Measurements from ENCODE around the gene SRSF2. TPM values are rescaled to one million over a fixed set of nuclear protein-coding genes. Genes with fewer than 3 reads are reported as not detected.

The SRSF2 gene
- total RNA-seq, 1 experiment from 2014 or later = 387 TPM

DNA sequence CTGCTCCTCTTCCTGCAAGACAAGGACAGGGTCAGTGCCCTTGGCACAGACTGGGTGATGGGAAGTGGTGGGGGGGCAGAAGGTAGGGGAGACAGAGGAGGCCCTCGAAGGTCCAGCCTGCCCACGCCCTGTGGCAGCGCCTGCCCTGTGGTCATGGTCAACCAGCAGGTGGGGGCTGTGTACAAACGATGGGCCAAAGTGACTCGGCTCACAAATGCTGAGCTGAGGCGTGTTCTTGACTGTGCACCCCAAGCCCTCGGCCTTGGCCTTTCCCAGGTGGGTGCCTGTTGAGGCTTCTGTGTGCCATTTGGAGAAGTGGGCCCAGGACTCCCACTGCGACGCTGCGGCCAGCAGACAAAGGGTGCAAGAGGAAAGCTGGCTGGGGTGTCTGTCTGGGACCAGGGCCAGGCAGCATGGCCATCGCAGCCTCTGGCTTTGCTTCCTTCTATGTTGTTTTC is 48.9 kb downstream of the SRSF2 start:
- in situ Hi-C loops (cut with HindIII; ENCODE audit: low sequenced_read_pairs) = loop anchor here (25.0 kb wide), 1 partner anchor 226 kb away; the partner anchor contains the start of genes AANAT and UBE2O
- DNase-seq (ENCODE audit: low spot score) = no peak

DNA sequence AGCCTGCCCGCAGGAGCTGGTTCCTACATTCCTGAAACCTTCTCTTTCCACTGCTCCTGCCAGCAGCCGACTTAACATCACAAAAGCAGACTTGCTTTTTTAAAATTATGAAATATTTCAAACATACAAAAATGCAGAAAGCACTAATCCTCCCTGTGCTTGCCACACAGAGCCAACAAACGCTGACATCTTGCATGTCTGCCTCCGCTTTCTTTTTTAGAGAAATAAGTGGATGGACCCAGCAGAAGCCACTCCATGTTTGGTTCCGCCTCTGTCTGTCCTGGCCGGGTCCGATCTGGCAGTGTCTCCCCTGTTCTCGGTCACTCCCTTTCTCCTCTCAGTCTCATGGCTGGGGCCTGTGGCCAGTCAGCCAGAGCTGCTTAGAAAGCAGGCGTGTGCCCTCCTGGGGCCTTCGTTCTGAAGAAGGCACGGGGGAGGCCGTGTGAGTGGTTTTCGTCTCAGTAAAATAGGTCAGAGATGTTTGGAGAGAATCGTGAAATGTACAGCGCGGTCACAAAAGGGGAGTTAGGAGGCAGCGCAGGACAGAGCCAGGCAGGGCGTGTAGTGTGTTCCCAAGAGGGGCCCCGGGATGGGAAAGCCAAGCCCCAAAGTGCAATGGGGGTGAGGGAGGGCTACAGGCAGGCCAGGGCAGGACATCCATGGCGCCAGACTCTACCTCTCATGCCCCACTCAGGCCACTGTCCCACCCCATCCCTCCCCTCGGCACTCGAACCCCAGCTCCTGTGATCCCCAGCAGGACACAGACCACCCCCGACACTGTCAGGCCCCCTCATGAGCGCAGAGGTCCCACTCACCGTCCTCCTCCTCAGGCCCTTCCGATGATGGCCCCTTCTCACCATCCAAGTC is 49.6 kb downstream of the SRSF2 start:
- peak; percentile 48 for DNase-seq (ENCODE audit: low spot score)
- in situ Hi-C loops (cut with HindIII; ENCODE audit: low sequenced_read_pairs) = loop anchor here (25.0 kb wide), 1 partner anchor 225 kb away; the partner anchor contains the start of genes AANAT and UBE2O

DNA sequence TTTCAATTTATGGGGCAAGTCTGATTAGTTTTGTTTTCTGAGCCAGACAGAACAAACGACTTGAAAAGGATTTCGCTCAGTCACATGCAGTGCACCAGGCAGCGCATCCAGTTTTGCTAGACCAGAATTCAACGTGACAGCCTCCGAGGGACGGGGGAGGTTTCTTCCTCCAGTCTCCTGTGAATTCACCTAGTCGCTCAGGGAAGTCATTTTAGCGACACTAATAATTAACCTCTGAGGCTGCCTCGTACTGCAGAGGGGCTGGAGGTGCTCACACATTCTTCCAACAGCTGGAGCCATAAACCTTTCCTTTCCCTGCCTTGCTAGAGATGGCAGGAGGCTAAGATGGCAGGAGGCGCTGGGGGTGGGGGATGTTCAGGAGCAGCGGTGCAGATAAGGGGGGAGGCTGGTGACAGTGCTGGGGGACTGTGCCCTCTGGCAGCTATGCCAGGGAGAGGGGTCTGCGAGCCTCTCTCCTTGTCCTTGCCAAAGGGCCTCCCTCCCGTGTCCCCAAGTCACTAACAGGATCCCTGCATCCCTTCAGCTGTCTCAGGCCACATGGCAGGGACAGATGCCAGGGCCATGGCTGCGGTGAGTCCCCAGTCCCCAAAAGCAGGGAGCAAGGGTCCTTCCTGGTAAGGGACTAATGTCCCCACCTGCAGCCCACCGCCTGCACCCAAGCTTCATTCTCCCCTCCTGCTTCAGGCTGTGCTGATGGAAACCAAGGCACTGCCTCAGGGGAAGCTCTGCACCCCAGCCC is 50.4 kb downstream of the SRSF2 start:
- in situ Hi-C loops (cut with HindIII; ENCODE audit: low sequenced_read_pairs) = loop anchor here (25.0 kb wide), 1 partner anchor 224 kb away; the partner anchor contains the start of genes AANAT and UBE2O
- no peak for DNase-seq (ENCODE audit: low spot score)

DNA sequence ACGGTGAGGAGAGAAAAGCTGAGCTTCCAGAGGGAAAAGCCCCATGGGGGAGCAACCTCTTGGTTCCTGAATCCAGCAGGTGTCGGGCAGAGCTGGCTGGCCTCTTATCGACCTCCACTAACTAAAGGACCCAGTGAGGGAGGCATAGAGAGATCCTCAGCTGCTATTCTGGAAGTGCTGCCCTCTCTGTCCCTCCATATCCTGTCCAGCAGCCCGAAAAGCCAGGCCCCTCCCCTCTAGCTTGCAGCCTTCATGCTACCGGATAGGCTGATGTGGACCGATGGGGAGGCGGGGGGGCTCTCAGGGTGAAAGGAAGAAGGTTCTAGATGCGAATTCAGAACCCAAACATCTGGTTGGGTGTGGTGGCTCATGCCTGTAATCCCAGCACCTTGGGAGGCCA is 51.3 kb downstream of the SRSF2 start:
- no peak for DNase-seq (ENCODE audit: low spot score)
- in situ Hi-C loops (cut with HindIII; ENCODE audit: low sequenced_read_pairs) = loop anchor here (25.0 kb wide), 1 partner anchor 224 kb away; the partner anchor contains the start of genes AANAT and UBE2O

DNA sequence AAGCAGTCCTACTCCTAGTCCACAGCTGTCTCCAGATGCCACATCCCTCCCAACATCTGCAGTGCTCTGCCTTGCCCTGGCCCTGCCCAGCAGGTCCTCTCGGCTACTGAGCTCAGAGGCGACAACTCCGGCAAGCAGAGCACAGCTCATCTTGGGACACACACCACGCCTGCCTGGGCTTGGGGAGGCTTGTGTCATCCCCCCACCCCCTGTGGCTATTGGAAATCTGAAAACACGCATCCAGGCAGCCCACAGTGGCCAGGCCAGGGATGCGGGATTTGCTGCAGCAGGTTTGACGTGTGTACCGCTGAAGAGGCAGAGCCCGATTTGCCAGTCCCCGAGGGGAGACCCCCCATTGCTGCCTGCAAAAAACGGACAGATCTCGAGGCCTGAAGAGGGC is 51.8 kb downstream of the SRSF2 start:
- no peak for DNase-seq (ENCODE audit: low spot score)
- in situ Hi-C loops (cut with HindIII; ENCODE audit: low sequenced_read_pairs) = loop anchor here (25.0 kb wide), 1 partner anchor 223 kb away; the partner anchor contains the start of genes AANAT and UBE2O

DNA sequence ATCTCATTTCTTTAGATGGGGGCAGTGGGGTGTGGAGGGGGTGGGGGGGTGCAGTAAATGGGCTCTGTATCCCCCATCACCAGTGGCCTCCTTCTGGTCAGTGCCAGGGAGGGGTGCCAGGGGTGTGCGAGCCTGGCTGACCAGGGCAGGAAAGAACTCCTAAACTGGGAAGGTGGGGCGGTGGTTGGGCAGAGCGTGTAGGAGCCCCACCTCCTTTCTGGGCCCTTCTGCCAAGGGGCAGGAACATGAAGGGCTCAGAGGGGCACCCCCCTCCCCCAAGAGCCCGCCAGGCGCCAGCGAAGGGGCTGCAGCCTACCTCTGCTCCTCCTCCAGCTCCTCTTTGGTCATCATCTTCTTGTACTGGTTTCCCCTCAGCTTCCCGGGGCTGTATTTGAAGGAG is 52.4 kb downstream of the SRSF2 start:
- DNase-seq (ENCODE audit: low spot score) = no peak
- in situ Hi-C loops (cut with HindIII; ENCODE audit: low sequenced_read_pairs) = loop anchor here (25.0 kb wide), 1 partner anchor 222 kb away; the partner anchor contains the start of genes AANAT and UBE2O

Other genes with a start within 250 kb of the SRSF2 start
- 4.1 and 13.1 TPM in 2 replicates for gene RHBDF2, start 235.9 kb downstream of the SRSF2 start, total RNA-seq (2014; rRNA removed; shearing (Covaris generic))
- 3.1 and 3.3 TPM in 2 replicates for gene CYGB, start 199.6 kb downstream of the SRSF2 start, total RNA-seq (2014; rRNA removed; shearing (Covaris generic))
- 9.4 and 12.2 TPM in 2 replicates for gene PRCD, start 197.3 kb downstream of the SRSF2 start, total RNA-seq (2014; rRNA removed; shearing (Covaris generic))
- 14.3 and 30.6 TPM in 2 replicates for gene ST6GALNAC2, start 151.5 kb downstream of the SRSF2 start, total RNA-seq (2014; rRNA removed; shearing (Covaris generic))
- not detected in 2 replicates for gene ST6GALNAC1, start 93.6 kb downstream of the SRSF2 start, total RNA-seq (2014; rRNA removed; shearing (Covaris generic))
- 93.4 and 96.7 TPM in 2 replicates for gene MXRA7, start 26.4 kb downstream of the SRSF2 start, total RNA-seq (2014; rRNA removed; shearing (Covaris generic))
- 14.6 and 31.9 TPM in 2 replicates for gene JMJD6, start 10.7 kb downstream of the SRSF2 start, total RNA-seq (2014; rRNA removed; shearing (Covaris generic))
- gene METTL23, start 10.5 kb downstream of the SRSF2 start, total RNA-seq (2014; rRNA removed; shearing (Covaris generic)) = 25.9 and 34.6 TPM in 2 replicates
- gene MFSD11, start 788 bp upstream of the SRSF2 start, total RNA-seq (2014; rRNA removed; shearing (Covaris generic)) = 11.5 and 45.7 TPM in 2 replicates
- 0.80 and 3.7 TPM in 2 replicates for gene MGAT5B, start 131.1 kb upstream of the SRSF2 start, total RNA-seq (2014; rRNA removed; shearing (Covaris generic))